NK-92 (cell line): Measurements from ENCODE around the gene TRPT1.

Experiments used
- DNase-seq: peaks from one replicate; lab custom pipeline; 2025; ENCODE audit not compliant: unreplicated experiment; lab: John Stamatoyannopoulos, UW

The TRPT1 gene

DNA sequence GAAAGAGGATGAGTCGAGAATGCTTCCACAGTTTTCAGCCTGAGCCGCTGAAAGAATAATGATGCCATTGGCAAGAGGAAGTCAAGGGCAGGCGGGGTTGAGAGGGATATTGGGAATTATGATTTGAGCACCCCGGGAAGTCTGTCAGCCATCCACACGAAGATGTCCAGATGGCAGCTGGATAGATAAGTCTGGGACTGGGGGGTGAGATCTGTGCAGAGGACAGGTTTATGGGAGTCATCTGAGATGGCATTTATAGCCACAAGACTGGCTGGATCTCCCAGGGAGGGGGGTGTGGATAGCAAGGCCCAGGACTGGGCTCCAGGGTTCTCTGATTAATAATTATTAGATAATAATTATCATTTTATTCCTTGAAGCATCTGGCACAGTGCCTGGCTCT lies 45.1 kb downstream of the TRPT1 start:
- no peak for DNase-seq

GRCh38 chr11:64178951-64179639 lies 46.9 kb downstream of the TRPT1 start:
- no peak for DNase-seq

GRCh38 chr11:64178203-64178602 lies 47.8 kb downstream of the TRPT1 start:
- no peak for DNase-seq

DNA sequence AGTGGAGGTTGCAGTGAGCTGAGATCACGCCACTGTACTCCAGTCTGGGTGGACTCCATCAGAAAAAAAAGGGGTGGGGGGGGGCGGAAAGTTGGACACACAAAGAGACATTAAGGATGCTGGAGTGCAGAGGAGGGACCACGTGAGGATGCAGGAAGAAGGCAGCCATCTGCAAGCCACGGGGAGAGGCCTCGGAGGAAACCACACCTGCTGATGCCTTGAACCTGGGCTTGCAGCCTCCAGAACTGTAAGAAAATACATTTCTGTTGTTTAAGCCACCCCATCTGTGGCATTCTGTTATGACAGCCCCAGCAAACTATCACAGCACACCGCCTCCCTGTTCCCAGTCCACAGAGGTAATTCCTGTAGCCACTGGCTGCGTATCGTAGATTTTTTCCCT lies 49.2 kb downstream of the TRPT1 start:
- DNase-seq: no peak
